Dermis microvascular lymphatic vessel endothelial cell (primary cell): Measurements from ENCODE around the gene DIPK2B. TPM values are rescaled to one million over a fixed set of nuclear protein-coding genes. Genes with fewer than 3 reads are reported as not detected.
A peak's percentile ranks its signal among the peaks of the same experiment; 100 is the strongest.

ENCODE experiments used
- DNase-seq, 2 donors: peaks; one replicate each; pipeline versions ENCODE4 v3.0.0 to v3.0.0-alpha.2; 2010; ENCODE audit warnings: low read depth in 2 of 2
- total RNA-seq: library from RNA; depleted of rRNA; stranded (reverse); fragments of >200 nt; gene quantifications from 2 replicates; pipeline ENCODE4 v1.2.1, GENCODE V29; 2014

The DIPK2B gene, protein sequence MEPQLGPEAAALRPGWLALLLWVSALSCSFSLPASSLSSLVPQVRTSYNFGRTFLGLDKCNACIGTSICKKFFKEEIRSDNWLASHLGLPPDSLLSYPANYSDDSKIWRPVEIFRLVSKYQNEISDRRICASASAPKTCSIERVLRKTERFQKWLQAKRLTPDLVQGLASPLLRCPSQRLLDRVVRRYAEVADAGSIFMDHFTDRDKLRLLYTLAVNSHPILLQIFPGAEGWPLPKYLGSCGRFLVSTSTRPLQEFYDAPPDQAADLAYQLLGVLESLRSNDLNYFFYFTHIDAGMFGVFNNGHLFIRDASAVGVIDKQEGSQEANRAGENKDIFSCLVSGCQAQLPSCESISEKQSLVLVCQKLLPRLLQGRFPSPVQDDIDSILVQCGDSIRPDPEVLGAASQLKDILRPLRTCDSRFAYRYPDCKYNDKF
- 57.9 and 86.7 TPM in 2 replicates for total RNA-seq

DNA sequence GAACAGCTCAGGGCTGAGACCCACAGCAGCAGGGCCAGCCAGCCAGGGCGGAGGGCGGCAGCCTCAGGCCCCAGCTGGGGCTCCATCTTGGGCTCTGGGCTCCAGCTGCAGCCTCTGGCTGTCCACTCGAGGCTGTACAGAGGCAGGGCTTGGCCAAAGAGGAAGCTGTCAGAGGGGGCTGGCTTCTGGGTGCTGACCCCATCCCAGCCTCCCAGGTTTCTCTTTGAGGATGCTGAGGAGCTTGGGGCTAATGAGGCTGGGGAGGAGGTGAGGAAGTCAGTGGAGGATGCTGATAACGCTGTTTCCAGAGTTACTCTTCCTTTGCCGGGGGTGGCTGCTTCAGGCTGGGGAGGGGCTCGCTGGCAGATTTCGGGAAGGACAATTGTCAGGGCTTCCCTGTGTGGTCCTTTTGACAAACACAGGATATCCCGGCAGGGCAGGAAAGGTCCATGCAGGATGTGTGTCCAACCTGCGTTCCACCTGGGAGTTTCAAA, at the start of gene DIPK2B:
TSS of gene DIPK2B (minus strand) at position 136 of the 494 bp plus-strand sequence. CDS start at position 86, 50 bp downstream.
- DNase-seq, result peak; percentile 80 to 91

DNA sequence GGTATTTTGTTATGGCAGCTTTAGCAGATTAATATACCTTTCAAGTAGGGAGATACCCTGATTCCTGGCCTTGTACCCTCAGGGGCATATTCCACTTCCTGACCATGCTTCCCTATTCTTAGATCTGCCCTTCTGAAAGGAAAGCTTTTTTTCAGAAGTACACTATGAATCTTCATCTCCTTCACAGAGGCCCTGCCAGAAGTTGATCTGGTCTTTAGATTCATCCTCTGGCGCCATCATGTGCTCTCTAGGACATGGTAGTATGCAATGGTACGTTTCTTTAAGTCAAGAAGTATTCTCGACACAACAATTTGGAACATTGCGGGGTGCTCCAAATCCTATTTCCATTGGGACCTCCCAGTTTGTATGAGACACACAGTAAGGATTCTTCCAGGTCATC, 39.6 kb upstream of the DIPK2B start:
- DNase-seq, result peak in 1 of 2 donors; percentile 3

DNA sequence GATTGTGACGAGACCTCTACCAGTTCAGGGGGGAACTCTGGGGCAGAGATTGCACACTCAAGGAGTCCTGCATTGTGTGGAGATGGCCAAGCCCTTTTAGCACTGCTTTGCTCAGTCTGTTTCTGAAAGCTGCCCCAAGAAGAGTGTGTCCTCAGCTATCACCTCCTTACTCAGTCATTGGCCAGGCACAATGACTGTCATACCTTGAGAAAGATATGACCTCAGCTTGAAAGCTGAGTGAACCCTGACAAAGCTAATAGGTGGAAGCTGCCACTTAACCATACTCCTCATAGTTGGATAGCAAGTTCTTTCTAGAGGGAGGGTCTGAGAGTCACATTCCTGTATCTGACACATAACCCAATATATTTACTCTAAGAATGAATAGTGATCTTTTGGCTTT, 37.8 kb upstream of the DIPK2B start:
- DNase-seq, result no peak

DNA sequence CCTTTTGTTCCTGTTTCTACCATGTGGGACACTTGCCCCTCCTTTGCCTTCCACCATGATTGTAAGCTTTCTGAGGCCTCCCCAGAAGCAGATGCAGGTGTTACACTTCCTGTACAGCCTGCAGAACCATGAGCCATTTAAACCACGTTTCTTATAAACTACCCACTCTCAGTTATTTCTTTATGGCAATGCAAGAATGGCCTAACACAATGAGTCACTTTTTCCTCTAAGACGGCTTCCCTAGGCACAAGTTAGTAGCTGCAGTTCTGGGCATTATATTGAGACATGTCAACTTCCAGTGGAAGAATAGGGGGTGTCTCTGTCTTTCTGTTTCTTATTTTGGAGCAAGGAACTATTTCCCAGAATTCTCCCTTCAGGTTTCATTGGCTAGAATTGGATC, 32.9 kb upstream of the DIPK2B start:
- peak in 1 of 2 donors; percentile 1 for DNase-seq

DNA sequence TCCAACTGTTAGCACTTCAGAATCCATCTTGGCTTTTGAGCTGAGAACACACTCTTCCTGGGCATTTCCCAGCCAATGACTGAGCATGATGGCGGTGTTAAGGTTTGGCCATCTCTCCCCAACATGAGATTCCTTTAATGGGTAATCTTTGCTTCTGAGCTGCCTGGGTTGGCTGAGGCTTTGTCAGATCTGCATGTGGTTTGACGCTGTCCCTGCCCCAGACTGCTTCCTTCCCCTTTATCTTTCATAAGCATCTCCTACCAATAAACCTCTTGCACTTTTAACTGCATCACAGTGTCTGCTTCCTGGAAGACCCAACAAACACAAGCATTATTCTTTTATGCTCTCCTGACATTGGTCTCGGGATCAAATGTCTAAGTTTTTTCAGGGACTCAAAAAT, 31.5 kb upstream of the DIPK2B start:
- DNase-seq, result no peak

DNA sequence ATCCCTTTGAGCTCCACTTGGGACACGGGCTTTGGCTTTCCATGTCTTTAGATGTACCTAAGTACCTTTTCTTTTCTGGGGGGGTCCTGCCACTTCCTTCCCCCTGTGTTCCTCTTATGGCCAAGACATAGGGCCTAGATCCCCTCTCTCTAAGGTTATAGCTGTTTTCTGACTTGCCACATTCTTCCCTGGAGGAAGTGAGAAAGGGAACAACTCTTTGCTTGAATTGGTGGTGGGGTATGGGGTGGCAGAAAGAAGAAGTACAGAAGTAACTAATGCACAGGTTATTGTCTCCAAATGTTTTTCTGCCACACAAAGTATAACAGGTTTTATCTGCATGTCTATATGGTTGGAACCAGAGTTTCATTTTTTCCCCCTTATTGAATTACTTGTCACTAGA, 29.7 kb upstream of the DIPK2B start:
- no peak for DNase-seq

DNA sequence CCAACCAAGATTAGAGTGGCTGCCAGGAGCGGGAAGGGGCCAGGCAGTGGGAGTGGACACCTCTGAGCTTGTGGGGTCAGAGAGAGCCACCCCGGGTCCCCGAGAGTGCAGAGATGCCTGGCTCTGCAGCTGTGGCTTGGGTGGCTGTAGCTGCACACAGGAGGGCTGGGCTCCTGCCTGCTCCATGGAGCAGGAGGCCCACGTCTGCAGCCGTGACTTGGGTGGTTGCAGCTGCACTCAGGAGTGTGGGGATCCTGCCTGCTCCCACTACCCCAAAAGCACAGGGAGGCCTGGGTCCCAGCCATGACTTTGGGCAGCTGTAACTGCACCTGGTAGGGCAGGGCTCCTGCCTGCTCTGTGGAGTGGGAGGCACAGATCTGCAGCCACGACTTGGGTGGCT, 28.7 kb upstream of the DIPK2B start:
- DNase-seq, result no peak

DNA sequence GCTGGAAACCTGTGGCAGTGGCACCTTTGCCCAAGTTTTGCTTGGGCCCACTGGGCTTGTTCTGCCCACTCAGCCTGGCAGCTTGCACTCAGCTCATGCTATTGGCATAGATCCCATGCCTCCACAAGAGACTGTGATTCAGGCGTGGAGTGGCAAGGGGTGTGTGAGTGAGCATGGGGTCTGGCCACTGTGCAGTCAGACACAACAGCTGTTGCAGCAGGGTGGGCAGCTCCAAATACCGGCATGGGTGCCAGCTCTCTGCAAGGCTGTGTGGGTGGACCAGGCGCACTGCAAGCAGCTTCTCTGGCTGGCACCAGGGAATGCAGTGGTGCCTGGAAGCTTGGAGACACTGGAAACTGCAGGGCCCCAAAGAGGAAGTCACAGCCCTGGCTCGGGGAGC, 27.4 kb upstream of the DIPK2B start:
- no peak for DNase-seq

DNA sequence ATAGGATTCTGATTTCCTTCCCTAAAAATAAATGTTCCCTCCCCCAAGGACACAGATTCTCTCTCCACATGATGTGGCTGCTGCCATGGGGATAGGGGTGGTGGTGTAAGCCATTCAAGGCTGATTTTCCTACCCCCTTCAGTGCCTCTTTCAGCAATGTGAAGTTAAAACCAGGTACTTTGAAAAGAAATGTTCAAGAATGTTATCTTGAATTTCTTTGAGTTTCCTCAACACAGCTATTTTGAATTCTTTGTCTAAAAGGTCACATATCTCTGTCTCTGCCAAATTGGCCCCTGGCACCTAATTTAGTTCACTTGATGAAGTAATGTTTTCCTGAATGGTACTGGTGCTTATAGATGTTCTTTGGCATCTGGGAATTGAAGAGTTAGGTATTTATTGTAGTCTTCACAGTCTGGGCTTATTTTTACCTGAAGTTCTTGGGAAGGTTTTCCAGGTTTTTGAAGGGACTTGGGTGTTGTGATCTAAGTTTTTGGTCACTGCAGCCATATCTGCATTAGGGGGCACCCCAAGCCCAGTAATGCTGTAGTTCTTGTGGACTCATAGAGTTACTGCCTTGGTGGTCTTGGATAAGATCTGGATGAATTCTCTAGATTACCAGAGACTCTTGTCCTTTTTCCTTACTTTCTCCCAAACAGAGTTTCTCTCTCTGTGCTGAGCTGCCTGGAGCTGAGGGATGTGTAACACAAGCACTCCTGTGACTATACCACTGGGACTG, 7.6 kb upstream of the DIPK2B start:
- DNase-seq, result peak in 1 of 2 donors; percentile 13

DNA sequence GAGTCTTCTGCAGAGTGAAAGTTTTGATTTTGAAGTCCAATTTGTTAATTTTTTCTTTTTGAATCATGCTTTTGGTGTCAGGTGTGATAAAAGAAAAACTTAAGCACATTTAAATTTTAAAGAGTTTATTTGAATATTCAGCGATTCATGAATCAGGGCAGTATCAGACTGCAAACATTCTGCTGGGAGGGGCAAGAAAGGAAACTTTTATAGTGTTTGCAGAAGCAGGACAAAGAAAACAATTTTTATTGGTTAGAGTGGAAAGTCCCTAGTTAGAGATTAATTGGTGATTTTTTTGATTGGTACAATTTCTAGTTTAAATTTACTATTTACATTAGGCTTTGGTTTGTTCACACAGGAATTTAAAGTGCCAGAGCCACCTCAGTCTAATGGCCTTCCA, 1.5 kb upstream of the DIPK2B start:
- no peak for DNase-seq

DNA sequence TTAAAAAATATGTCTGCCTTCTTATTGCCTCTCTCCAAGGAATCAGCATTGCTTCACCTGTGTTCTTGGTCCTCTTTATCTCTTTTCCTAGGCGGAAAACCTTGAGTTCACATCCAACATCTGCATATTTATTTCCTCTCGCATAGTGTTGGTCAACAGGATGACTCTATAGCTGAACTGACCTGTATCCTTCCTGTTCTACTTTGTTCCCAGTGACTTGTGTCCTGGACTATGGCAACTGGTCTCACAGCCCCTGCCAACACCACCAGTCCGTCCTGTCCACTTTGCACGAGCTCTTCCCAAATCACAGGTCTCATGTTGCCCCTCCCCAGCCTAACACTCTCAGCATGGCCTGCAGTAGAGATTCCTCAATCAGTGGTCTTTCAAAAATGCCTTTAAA, 2.0 kb downstream of the DIPK2B start:
- DNase-seq, result peak; percentile 63 to 83

DNA sequence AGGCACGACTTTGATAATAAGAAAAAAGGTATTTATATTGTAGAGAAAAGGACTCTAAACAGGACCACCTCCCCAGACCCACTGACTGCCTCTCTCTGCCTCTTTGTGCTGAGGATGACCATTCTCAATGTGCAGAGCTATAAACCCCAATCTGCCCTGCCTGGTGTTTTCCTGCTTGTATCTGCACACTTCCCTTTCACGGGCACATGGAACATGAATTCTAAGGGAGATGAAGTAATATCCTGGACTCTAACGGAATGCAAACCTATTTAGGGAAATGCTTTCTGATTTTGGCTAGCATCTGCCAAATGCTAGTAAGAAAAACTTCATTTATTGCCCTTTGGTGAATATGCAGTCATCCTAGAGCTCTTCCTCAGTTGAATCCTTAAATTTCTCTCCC, 2.4 kb downstream of the DIPK2B start:
- DNase-seq, result peak; percentile 81

DNA sequence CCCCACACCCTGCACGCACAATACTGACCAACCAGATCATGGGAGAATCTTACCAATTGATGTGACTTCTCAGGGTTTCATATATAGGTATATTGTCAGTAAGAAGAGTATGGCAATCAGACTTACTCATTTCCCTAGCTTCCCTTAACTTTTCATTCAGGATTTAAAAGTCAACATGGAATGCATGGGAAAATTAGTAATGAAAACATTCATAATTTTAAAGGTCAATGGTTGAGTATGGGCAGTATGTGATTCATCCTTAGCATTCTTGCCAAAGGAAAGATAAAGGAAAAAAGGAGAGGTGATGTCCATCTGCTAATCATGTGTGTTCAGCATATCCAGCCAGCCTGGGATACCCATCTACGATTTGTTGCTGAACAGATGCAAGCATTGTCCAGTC, 4.0 kb downstream of the DIPK2B start:
- DNase-seq, result peak; percentile 61 to 89

DNA sequence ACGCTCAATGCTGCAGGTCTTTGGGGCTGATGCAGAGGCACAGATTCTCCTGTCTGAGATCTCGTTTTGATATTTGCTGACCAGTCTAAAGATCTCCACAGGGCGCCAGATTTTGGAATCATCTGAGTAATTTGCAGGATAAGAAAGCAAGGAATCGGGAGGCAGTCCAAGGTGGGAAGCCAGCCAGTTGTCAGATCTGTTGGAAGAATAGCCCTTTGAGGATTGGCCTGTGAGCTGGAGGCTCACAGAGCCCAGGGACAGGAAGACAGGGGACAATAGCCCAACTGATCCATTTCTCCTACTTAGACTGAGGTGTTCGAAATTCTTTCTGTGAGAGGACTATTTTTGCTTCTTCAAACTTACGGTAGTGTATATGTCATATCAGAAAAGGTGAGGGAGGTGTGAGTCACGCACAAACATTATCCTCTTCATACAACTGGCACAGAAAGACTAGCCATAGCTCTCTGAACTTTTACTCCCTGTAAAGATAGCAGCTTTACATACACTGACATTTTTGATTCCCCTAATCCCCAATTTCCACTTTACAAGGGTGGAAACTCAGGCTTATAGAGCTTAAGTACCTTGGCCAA, 8.8 kb downstream of the DIPK2B start:
- no peak for DNase-seq

DNA sequence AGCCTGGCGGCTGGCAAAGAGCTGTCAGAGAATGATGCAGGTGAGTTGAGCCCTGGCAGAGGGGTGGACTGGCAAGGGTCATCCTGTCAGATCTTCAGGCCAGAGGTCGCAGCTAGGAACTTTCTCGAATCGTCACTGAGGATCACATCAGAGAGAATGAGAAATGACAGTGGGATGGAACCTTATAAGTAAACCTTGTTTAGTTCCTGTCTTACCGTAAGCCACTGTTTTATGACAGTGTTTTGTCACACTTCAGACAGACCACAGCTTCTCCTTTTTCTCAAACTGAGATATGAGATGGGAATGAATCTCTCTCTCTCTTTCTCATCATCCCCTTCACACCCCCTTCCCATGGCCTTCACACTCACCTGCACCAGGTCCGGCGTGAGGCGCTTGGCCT, 9.3 kb downstream of the DIPK2B start:
- no peak for DNase-seq

DNA sequence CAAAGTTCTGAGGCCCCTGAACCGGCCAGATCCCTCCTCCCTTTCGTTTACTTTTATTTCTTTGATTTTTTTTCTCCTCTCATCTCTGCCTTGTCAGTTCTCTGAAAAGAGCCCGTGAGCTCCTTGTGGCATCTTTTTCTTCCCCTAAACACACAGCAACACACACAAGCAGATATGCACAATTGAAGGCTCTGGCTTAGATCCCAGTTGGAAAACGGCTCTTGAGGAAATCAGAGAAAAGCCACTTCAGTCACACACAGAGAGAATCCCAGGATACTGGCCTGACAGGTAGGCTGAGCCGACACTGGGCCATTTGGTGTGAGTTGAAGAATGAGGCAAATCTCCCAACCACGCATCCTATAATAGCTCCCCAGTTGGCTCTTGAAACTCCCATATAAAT, 12.9 kb downstream of the DIPK2B start:
- no peak for DNase-seq

DNA sequence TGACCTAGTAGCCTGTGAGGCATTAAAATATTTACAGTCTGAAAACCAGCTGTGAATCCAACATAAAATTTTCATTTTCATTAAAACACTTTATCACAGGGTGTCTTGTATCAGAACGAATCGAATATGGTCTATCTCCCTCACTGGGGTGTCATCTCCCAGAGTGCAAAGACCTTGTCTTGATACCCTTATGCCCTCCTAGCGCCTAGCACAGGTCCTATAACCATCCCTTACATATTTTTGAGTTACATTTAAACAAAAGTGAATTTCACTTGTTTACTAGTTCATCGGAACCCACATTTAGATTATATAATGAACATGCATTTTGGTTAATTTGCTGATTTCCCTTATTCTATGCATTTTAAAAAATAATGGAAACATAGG, 14.0 kb downstream of the DIPK2B start:
- no peak for DNase-seq

DNA sequence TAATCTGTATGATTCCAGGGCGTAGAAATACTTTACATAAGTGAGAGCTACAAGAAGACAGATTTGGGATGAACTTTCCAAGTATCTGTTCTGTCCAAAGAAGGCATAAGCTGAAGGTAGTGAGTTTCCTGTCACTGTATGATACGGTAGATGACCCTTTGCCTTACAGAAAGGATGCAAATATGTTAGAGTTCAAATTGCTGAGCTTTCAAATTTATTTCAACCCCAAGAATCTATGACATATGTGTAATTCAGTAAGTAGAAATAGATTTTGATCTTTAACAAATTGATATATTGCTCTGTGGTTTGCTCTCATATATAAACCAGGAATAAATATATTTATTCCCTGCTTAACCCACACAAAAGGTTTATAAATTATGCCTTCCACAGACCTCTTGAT, 16.5 kb downstream of the DIPK2B start:
- no peak for DNase-seq

DNA sequence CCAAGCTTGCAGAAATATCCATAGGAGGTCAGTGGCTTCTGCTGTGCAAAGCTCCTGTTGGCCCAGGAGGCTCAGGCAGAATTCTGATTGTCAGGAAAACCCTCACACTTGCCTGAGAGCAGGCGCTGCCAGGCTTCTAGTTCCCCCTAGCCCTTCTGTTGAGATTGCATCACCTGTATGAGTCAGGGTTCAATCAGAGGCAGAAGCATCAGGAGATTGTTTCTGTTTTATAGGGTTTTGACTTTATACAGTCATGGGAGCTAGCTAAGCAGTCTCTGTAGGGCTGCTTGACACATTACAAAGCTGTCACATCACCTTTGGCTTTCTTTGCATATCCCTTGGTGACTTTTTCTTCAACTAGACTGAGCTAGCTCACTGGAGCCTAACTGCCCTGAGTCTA, 27.8 kb downstream of the DIPK2B start:
- no peak for DNase-seq

DNA sequence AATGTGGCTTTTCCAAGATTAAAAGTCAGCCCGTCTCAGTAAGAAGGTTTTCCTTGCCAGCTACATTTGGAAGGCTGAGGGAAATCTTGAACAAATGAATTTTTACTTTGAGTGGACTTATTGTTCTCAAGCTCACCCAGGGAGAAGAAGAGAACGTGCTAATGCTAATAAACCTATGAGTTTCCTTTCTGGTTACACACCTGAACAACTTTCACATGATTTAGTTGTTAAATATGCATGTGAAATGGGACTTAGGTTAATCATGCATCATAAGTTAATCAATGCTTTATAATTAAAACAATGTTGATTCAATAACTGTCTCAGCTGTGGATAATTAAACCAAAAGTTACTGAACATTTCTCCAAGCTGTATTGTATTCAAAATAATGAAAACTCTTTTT, 33.9 kb downstream of the DIPK2B start:
- no peak for DNase-seq

DNA sequence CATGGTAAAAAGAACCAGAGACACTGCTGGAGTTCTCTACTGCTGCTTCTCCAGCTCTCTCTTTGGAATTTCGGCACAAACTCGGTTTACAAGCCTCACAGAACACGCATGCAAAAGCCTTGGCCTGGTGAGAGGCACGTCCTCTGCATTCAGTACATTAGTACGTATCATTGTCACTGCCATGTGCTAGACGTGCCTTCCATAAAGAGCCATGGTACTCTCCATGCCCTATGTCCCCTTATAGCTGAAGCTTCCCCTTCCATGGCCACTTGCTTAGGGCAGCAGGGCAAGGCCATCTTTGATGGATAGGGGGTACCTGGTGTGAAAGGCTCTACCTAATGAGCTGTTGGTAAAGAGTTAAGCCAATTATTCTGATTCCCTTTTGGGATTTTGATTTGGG, 35.0 kb downstream of the DIPK2B start:
- no peak for DNase-seq

DNA sequence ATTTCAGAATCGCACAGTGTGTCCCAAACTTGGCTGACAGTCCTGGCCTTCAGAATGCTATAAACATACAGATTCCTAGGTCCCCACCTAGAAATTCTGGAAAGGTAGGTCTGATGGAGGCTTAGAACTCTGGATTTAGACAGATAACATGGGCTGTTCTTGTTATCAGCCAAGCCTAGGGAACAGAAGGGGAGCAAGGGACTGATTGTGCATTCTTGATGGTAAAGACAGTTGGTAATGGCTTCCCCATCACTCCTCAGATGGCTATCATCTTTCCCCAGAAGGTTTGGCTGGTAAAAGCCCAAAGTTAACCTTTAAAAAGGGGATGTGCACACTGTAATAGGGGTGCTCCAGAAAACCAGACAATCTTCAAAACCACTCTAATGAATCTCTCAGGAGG, 35.7 kb downstream of the DIPK2B start:
- DNase-seq, result no peak
